Keratinocyte (primary cell): Measurements from ENCODE around the gene ARAF. TPM values are rescaled to one million over a fixed set of nuclear protein-coding genes. Genes with fewer than 3 reads are reported as not detected.

Experiments used
- DNase-seq: peaks from one replicate; pipeline ENCODE4 v3.0.0-alpha.2; 2011; ENCODE audit warnings: low read depth, missing footprints, low spot score
- FAIRE-seq: peaks from 2 replicates; lab custom pipeline; 2011; peaks lifted over from hg19 to GRCh38; lab: Jason Lieb, UNC
- H2AFZ ChIP-seq: 2 replicates; pipeline ENCODE4 v1.6.0; 2012; ENCODE audit warnings: low read length, control low read depth, inconsistent platforms; ENCODE audit not compliant: control insufficient read depth
- H3K27ac ChIP-seq: 2 replicates; pipeline ENCODE4 v1.5.1; 2011; ENCODE audit warnings: low read length; ENCODE audit not compliant: control insufficient read depth, insufficient read depth
- H3K27me3 ChIP-seq: 3 replicates; pipeline ENCODE4 v1.6.0; 2011; ENCODE audit warnings: low read length; ENCODE audit not compliant: control insufficient read depth, insufficient read depth; ENCODE audit errors: extremely low read depth
- H3K36me3 ChIP-seq, 2 experiments: 2 replicates in 1 of 2; 3 replicates in 1 of 2; pipeline ENCODE4 v1.5.1; 2011; ENCODE audit warnings: low read length in 2 of 2, mild to moderate bottlenecking in 1 of 2; ENCODE audit not compliant: control insufficient read depth in 2 of 2, insufficient read depth in 2 of 2; ENCODE audit errors: extremely low read depth in 1 of 2
- H3K4me1 ChIP-seq: 3 replicates; pipeline ENCODE4 v1.5.1; 2011; ENCODE audit warnings: low read length; ENCODE audit not compliant: control insufficient read depth, insufficient read depth; ENCODE audit errors: extremely low read depth
- H3K4me2 ChIP-seq: 3 replicates; pipeline ENCODE4 v1.6.0; 2011; ENCODE audit warnings: low read depth, low read length; ENCODE audit not compliant: control insufficient read depth, insufficient read depth; ENCODE audit errors: extremely low read depth
- H3K4me3 ChIP-seq, 3 experiments: fragments of 200-600 bp in 1 of 3; sonication (generic) in 1 of 3; 2 replicates in 2 of 3; 3 replicates in 1 of 3; pipeline ENCODE4 v1.5.1; 2011 to 2016; ENCODE audit warnings: low read length in 3 of 3, mild to moderate bottlenecking in 3 of 3, control low read depth in 2 of 3, inconsistent platforms in 1 of 3, low read depth in 1 of 3, mixed read lengths in 1 of 3, mixed run types in 1 of 3, moderate library complexity in 1 of 3; ENCODE audit not compliant: control insufficient read depth in 2 of 3, insufficient read depth in 2 of 3; ENCODE audit errors: extremely low read depth in 1 of 3
- H3K79me2 ChIP-seq: 2 replicates; pipeline ENCODE4 v1.6.0; 2012; ENCODE audit warnings: low read length; ENCODE audit not compliant: control insufficient read depth, insufficient read depth
- H3K9ac ChIP-seq: 3 replicates; pipeline ENCODE4 v1.6.0; 2011; ENCODE audit warnings: low read length; ENCODE audit not compliant: control insufficient read depth, insufficient read depth; ENCODE audit errors: extremely low read depth
- H3K9me1 ChIP-seq: 3 replicates; pipeline ENCODE4 v1.6.0; 2011; ENCODE audit warnings: low read length; ENCODE audit not compliant: control insufficient read depth, insufficient read depth; ENCODE audit errors: extremely low read depth
- H3K9me3 ChIP-seq: 2 replicates; pipeline ENCODE4 v1.5.1; 2012; ENCODE audit warnings: low read depth, low read length; ENCODE audit not compliant: control insufficient read depth
- H4K20me1 ChIP-seq: 3 replicates; pipeline ENCODE4 v1.6.0; 2011; ENCODE audit warnings: low read length; ENCODE audit not compliant: control insufficient read depth, insufficient read depth; ENCODE audit errors: extremely low read depth
- CTCF ChIP-seq, 3 experiments: IDR thresholded peaks in 1 of 3; conservative IDR thresholded peaks in 1 of 3; optimal IDR thresholded peaks in 1 of 3; 2 replicates in 2 of 3; 3 replicates in 1 of 3; pipeline versions ENCODE3 to v1.5.1; 2011; ENCODE audit warnings: low read length in 3 of 3, mild to moderate bottlenecking in 3 of 3, moderate library complexity in 2 of 3, control low read depth in 1 of 3, inconsistent platforms in 1 of 3; ENCODE audit not compliant: insufficient read depth in 2 of 3; ENCODE audit errors: extremely low read depth in 1 of 3
- EZH2 ChIP-seq: IDR thresholded peaks from one replicate; pipeline ENCODE4 v1.6.1; 2012; ENCODE audit warnings: inconsistent platforms, mild to moderate bottlenecking, low read length, moderate library complexity
- dilution Hi-C: fragments of 300-500 bp; cut with MboI; formaldehyde crosslinking; loops from one replicate; pipeline ENCODE4 v1.7.0; 2020; ENCODE audit warnings: low sequenced_read_pairs; ENCODE audit not compliant: extremely low pct_ligation_motif_present
- polyA plus RNA-seq, 5 experiments: library from polyadenylated mRNA; depleted of rRNA in 3 of 5; stranded (reverse) in 3 of 5; stranded (forward) in 1 of 5; unstranded in 1 of 5; fragments of >200 nt; gene quantifications; 1 replicate in 1 of 5; 2 replicates in 3 of 5; 3 replicates in 1 of 5; pipeline versions ENCODE4 v1.2.1 to v1.2.3, GENCODE V29; 2011 to 2012; ENCODE audit warnings: missing spikeins in 2 of 5, low read depth in 1 of 5, low replicate concordance in 1 of 5

The ARAF gene
- polyA plus RNA-seq, 1 donor (not counting 4 experiments of a cell fraction or from before 2014, with no cell fraction given), result 21.3 TPM

DNA sequence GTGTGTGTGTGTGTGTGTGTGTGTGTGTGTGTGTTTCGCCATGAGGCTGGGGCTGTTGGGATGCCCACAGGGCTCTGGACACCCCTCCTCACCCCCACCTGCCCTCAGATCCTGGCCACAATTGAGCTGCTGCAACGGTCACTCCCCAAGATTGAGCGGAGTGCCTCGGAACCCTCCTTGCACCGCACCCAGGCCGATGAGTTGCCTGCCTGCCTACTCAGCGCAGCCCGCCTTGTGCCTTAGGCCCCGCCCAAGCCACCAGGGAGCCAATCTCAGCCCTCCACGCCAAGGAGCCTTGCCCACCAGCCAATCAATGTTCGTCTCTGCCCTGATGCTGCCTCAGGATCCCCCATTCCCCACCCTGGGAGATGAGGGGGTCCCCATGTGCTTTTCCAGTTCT is 10.2 kb downstream of the ARAF start:
- no peak overlapping the region for H3K9ac ChIP-seq
- FAIRE-seq, result no peak
- no peaks in the 10 kb centered on the region for H3K79me2 ChIP-seq
- H3K9me1 ChIP-seq, result no peaks in the 10 kb centered on the region
- DNase-seq, result no peak
- H3K4me3 ChIP-seq, result no peak overlapping the region
- peaks cover 2% of the 10 kb centered on the region for H3K9me3 ChIP-seq
- dilution Hi-C loops, result no loop called here
- H3K4me2 ChIP-seq, result no peak overlapping the region
- H3K36me3 ChIP-seq, result peaks cover 4 to 8% of the 10 kb centered on the region in 2 experiments
- no peaks in the 10 kb centered on the region for H3K27me3 ChIP-seq
- H4K20me1 ChIP-seq, result no peaks in the 10 kb centered on the region
- no peak overlapping the region for H2AFZ ChIP-seq
- TF ChIP-seq CTCF (optimal IDR thresholded peaks at IDR 0.05 in 1 of 3, IDR thresholded peaks at IDR 0.05 in 1 of 3, conservative IDR thresholded peaks at IDR 0.05 in 1 of 3; ENCODE audit: extremely low read depth in 1 of 3, insufficient read depth in 2 of 3, low read length in 3 of 3) (no peak), EZH2 (no peak)
- no peaks in the 10 kb centered on the region for H3K4me1 ChIP-seq
- H3K27ac ChIP-seq, result no peak overlapping the region

GRCh38 chrX:47571896-47572295 is 10.9 kb downstream of the ARAF start:
- Histone ChIP-seq H3K27me3 (no peaks in the 10 kb centered on the region), H3K9me3 (peaks cover 2% of the 10 kb centered on the region), H3K4me1 (no peaks in the 10 kb centered on the region), H4K20me1 (no peaks in the 10 kb centered on the region), H3K4me3 (no peak overlapping the region), H3K36me3 (peaks cover 4 to 5% of the 10 kb centered on the region in 2 experiments), H3K4me2 (no peak overlapping the region), H3K9ac (no peak overlapping the region), H3K27ac (no peak overlapping the region), H2AFZ (no peak overlapping the region), H3K9me1 (no peaks in the 10 kb centered on the region), H3K79me2 (no peaks in the 10 kb centered on the region)
- FAIRE-seq, result no peak
- DNase-seq, result no peak
- TF ChIP-seq EZH2, result no peak
- no peak for TF ChIP-seq CTCF (optimal IDR thresholded peaks at IDR 0.05 in 1 of 3, IDR thresholded peaks at IDR 0.05 in 1 of 3, conservative IDR thresholded peaks at IDR 0.05 in 1 of 3; ENCODE audit: extremely low read depth in 1 of 3, insufficient read depth in 2 of 3, low read length in 3 of 3)
- dilution Hi-C loops, result no loop called here
